Muscle layer of colon (tissue), 2 donors: ENCODE results near the gene PGAP6.
"Not testable (repeated sequence)": the region's sequence is repeated elsewhere in the genome, so short reads cannot be mapped to it uniquely, and the experiment has no call there.

ENCODE experiments used
- H3K27ac ChIP-seq: one replicate; pipeline ENCODE4 v1.7.0; 2013; ENCODE audit warnings: low read depth, mild to moderate bottlenecking, low read length, moderate library complexity
- H3K27me3 ChIP-seq, 2 donors: one replicate each; pipeline ENCODE4 v1.7.0; 2013; ENCODE audit warnings: low read length in 2 of 2, mild to moderate bottlenecking in 2 of 2; ENCODE audit not compliant: insufficient read depth in 2 of 2, control insufficient read depth in 1 of 2
- H3K36me3 ChIP-seq: one replicate; pipeline ENCODE4 v1.7.0; 2013; ENCODE audit warnings: mild to moderate bottlenecking, low read length; ENCODE audit not compliant: insufficient read depth
- H3K4me1 ChIP-seq: one replicate; pipeline ENCODE4 v1.7.0; 2013; ENCODE audit warnings: mild to moderate bottlenecking, low read length; ENCODE audit not compliant: insufficient read depth
- H3K4me3 ChIP-seq, 2 donors: one replicate each; pipeline ENCODE4 v1.7.0; 2013; ENCODE audit warnings: low read length in 2 of 2, low read depth in 1 of 2, mild to moderate bottlenecking in 1 of 2, moderate library complexity in 1 of 2
- H3K9ac ChIP-seq: one replicate; pipeline ENCODE4 v1.7.0; 2013; ENCODE audit warnings: low read length
- H3K9me3 ChIP-seq: one replicate; pipeline ENCODE4 v1.7.0; 2013; ENCODE audit warnings: mild to moderate bottlenecking, low read length
- donor health status: abdominal sarcoma.
- donor health status: Adenocarcinoma of cecum.

PGAP6 gene

GRCh38 chr16:369275-369865 is 12.4 kb downstream of the PGAP6 start:
- Histone ChIP-seq H3K27ac (no peak overlapping the region), H3K27me3 (peaks cover 0 to 5% of the 10 kb centered on the region in 2 donors), H3K9me3 (no peaks in the 10 kb centered on the region), H3K36me3 (peaks cover 36% of the 10 kb centered on the region), H3K4me1 (peaks cover 15% of the 10 kb centered on the region), H3K9ac (no peak overlapping the region), H3K4me3 (peak overlapping the region in 1 of 2 donors; percentile 52)

- Histone ChIP-seq H3K27me3 (peaks cover 0 to 10% of the 10 kb centered on the region in 2 donors), H3K4me3 (no peak overlapping the region), H3K4me1 (peaks cover 15% of the 10 kb centered on the region), H3K27ac (no peak overlapping the region), H3K36me3 (peaks cover 35% of the 10 kb centered on the region), H3K9me3 (no peaks in the 10 kb centered on the region), H3K9ac (no peak overlapping the region)
Observed at GRCh38 chr16:368388-369158, 13.2 kb downstream of the PGAP6 start.

GRCh38 chr16:367333-367903 is 14.4 kb downstream of the PGAP6 start:
- no peak overlapping the region for H3K4me3 ChIP-seq
- H3K36me3 ChIP-seq = peaks cover 35% of the 10 kb centered on the region
- H3K9me3 ChIP-seq = no peaks in the 10 kb centered on the region

GRCh38 chr16:366476-366875 is 15.3 kb downstream of the PGAP6 start:
- Histone ChIP-seq H3K27me3 (peaks cover 0 to 17% of the 10 kb centered on the region in 2 donors), H3K4me3 (no peak overlapping the region), H3K9ac (no peak overlapping the region), H3K36me3 (peaks cover 25% of the 10 kb centered on the region), H3K4me1 (peaks cover 15% of the 10 kb centered on the region), H3K27ac (no peak overlapping the region), H3K9me3 (no peaks in the 10 kb centered on the region)

More at GRCh38 chr16:367333-367903, 14.4 kb downstream of the PGAP6 start:
- Histone ChIP-seq H3K9ac (no peak overlapping the region), H3K4me1 (peaks cover 15% of the 10 kb centered on the region), H3K27me3 (peaks cover 0 to 17% of the 10 kb centered on the region in 2 donors), H3K27ac (no peak overlapping the region)

- Histone ChIP-seq H3K27ac (no peak overlapping the region), H3K9ac (no peak overlapping the region), H3K27me3 (peaks cover 0 to 17% of the 10 kb centered on the region in 2 donors), H3K4me3 (no peak overlapping the region), H3K4me1 (peaks cover 8% of the 10 kb centered on the region), H3K9me3 (no peaks in the 10 kb centered on the region), H3K36me3 (peaks cover 25% of the 10 kb centered on the region)
Observed at GRCh38 chr16:364595-365491, 16.9 kb downstream of the PGAP6 start.

- Histone ChIP-seq H3K9ac (no peak overlapping the region), H3K9me3 (no peaks in the 10 kb centered on the region), H3K27ac (no peak overlapping the region), H3K27me3 (peaks cover 0 to 17% of the 10 kb centered on the region in 2 donors), H3K4me1 (no peaks in the 10 kb centered on the region), H3K36me3 (peaks cover 23% of the 10 kb centered on the region), H3K4me3 (no peak overlapping the region)
Observed at GRCh38 chr16:363766-364490, 17.9 kb downstream of the PGAP6 start.

- peaks cover 19% of the 10 kb centered on the region for H3K36me3 ChIP-seq
- H3K9me3 ChIP-seq = no peaks in the 10 kb centered on the region
- no peak overlapping the region for H3K4me3 ChIP-seq
- no peak overlapping the region for H3K27ac ChIP-seq
- H3K4me1 ChIP-seq = no peaks in the 10 kb centered on the region
- no peak overlapping the region for H3K9ac ChIP-seq
- peaks cover 0 to 17% of the 10 kb centered on the region in 2 donors for H3K27me3 ChIP-seq
Observed at GRCh38 chr16:363110-363765, 18.5 kb downstream of the PGAP6 start.

GRCh38 chr16:362702-362999 is 19.1 kb downstream of the PGAP6 start:
- H3K27me3 ChIP-seq = peaks cover 0 to 17% of the 10 kb centered on the region in 2 donors
- H3K9me3 ChIP-seq, H3K9ac ChIP-seq, H3K27ac ChIP-seq, H3K4me3 ChIP-seq, H3K4me1 ChIP-seq: not testable (repeated sequence)
- H3K36me3 ChIP-seq = peaks cover 13% of the 10 kb centered on the region

- Histone ChIP-seq H3K27me3 (peaks cover 0 to 17% of the 10 kb centered on the region in 2 donors), H3K9me3 (no peaks in the 10 kb centered on the region), H3K4me1 (no peaks in the 10 kb centered on the region), H3K9ac (no peak overlapping the region), H3K4me3 (no peak overlapping the region), H3K27ac (no peak overlapping the region), H3K36me3 (peaks cover 9% of the 10 kb centered on the region)
Observed at GRCh38 chr16:361872-362701, 19.7 kb downstream of the PGAP6 start.

- peaks cover 2% of the 10 kb centered on the region for H3K36me3 ChIP-seq
- H3K9ac ChIP-seq = no peak overlapping the region
- H3K4me3 ChIP-seq = no peak overlapping the region
- peaks cover 0 to 17% of the 10 kb centered on the region in 2 donors for H3K27me3 ChIP-seq
- H3K27ac ChIP-seq = no peak overlapping the region
- H3K9me3 ChIP-seq = no peaks in the 10 kb centered on the region
- H3K4me1 ChIP-seq = no peaks in the 10 kb centered on the region
Observed at GRCh38 chr16:361341-361871, 20.4 kb downstream of the PGAP6 start.
